SK-N-SH treated with all-trans-retinoic acid at 6 μM for 48 hours (cell line): ENCODE results near the gene PTEN.

Experiments
- ARNTL ChIP-seq: fragments of 450-650 bp; formaldehyde crosslinking; IDR thresholded peaks from 2 replicates; pipeline ENCODE4 v1.5.0; 2020; ENCODE audit warnings: low read depth, mild to moderate bottlenecking, moderate library complexity, borderline replicate concordance
- ESRRG ChIP-seq: fragments of 250-450 bp; sonication (Bioruptor Pico); IDR thresholded peaks from 2 replicates; pipeline ENCODE4 v1.6.1; 2021; ENCODE audit warnings: mild to moderate bottlenecking
- PPARA ChIP-seq: fragments of 250-450 bp; sonication (Bioruptor Pico); IDR thresholded peaks from 2 replicates; pipeline ENCODE4 v1.5.0; 2020; ENCODE audit warnings: mild to moderate bottlenecking, borderline replicate concordance

DNA sequence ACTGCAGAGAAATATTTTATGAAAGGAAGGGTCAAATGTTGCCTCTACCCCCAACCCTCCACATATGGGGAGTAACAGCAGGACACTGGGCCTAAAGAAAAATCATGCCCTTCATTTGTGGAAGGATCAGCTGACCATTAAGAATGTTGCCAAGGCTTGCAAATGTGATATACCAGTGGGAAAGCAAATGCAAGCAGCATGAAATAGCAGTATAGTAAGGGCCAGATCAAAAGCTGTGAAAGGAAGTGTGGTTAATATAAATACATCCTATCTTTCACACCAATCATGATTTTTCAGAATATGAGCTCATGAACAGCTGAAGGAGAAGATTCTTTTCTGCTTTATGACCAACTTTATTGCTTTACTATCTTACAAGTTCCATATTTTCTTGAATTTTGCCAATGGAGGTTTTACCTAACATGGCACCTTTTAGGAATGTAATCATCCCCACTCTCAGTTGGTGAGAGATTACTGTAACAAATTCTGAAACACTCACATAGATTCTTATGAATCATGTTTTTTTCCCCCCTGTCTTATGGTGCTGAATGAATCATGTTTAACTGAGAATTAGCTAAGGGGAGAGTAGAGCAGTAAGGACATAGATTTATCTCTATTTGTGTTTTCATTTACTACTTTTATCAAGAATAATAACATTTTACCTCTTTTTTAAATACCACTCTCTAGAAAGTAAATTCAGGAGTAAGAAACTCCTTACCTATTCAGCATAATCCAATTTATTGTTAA is 33.3 kb upstream of the PTEN start:
- TF ChIP-seq ESRRG (CRISPR knock-in tag) = no peak
- no peak for TF ChIP-seq ARNTL (CRISPR knock-in tag)
- no peak for TF ChIP-seq PPARA (CRISPR knock-in tag)
